Left hindlimb (tissue), 1 donor: ENCODE data around the gene TRIM33.

Experiments
- DNase-seq: peaks from one replicate; pipeline ENCODE4 v3.0.0-alpha.2; 2018

The TRIM33 gene

GRCh38 chr1:114511032-114511785 is at the start of gene TRIM33:
Gene TRIM33, minus strand, starts transcription at chr1:114511203. Its CDS starts 127 bp downstream, at chr1:114511076.
- peak; percentile 95 for DNase-seq

DNA sequence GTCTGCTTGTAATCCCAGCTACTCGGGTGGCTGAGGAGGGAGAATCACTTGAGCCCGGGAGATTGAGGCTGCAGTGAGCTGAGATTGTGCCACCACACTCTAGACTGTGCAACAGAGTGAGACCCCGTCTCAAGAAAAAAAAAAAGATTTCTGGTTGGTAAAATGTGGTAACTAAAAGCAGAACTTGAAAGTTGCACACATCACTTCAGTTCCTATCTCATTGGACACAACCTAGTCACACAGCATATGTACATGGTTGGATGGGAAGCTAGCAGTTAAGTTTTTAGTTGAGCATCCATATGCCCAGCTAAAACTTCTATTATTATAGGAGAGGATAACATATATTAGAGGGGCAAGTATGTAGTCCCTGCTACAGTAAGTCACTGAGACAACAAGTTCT is 48.4 kb upstream of the TRIM33 start:
- no peak for DNase-seq

- DNase-seq = no peak
Observed at GRCh38 chr1:114558544-114558943, 47.5 kb upstream of the TRIM33 start.

DNA sequence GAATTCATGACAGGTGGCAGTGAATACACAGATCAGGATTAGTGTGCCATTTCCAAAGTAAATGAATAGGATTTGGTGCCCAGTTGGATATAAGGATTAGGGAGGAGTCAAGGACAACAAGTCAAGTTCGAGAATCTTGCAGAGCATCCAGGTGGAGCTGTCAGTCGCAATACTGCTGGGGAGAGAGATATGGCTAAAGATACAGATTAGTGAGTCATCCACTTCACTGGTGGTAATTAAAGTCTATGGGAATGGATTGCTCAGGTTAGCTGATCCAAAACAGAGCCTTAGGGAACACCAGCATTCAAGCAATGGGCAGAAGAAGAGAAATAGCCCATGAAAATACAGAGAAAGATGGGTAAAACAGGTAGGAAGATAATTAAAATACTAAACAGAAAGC is 43.6 kb upstream of the TRIM33 start:
- no peak for DNase-seq

GRCh38 chr1:114552106-114552639 is 41.2 kb upstream of the TRIM33 start:
- no peak for DNase-seq

DNA sequence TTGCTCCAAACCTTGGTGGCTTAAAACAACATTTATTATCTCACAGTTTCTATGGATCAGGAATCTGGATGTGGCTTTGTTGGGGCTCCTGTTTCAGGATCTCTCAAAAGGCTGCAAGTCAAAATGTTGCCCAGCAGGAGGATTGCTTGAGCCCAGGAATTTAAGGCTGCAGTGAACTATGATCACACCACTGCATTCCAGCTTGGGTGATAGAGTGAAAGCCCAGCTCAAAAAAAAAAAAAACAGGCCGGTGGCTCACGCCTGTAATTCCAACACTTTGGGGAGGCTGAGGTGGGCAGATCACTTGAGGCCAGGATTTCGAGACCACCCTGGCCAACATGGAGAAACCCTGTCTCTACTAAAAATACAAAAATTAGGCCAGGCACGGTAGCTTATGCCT is 40.4 kb upstream of the TRIM33 start:
- DNase-seq = no peak

GRCh38 chr1:114550336-114550735 is 39.3 kb upstream of the TRIM33 start:
- DNase-seq = no peak

DNA sequence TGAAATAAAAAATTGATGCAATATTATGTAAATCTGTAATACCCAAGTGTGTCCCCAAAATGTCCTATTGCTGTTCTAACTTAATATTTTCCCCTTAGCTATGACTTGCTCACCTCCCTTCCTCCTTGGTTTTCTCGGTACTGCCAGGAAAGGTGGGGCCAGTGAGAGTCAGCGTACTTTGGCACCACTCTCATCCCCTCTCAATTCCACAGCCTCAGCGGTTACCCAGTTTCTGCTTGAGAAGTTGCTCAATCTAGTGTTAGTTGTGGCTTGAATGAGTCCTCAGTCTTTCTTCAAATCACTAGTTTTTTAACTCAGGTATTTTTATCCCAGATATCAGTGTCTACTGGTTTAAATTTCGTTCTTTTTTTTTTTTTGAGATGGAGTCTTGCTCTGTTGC is 38.1 kb upstream of the TRIM33 start:
- no peak for DNase-seq

DNA sequence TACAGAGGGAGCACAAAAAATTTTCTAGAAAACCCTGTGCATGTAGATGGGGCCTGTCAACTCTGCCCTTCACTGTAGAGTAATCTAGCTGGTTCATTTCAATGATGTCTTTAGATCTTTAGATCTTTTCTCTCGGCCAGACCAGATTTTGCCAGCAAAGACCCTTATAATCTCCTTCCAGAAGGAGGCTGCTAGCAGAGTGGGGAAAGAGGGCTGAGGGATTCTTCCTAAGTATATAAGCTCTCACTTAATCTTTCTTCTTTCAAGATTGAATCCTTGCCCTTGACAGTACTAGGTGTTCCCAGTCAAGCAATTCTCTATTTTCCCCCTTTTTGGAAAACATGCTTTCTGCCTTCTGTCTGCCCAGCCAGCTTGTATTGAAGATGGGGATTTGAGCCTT is 36.1 kb upstream of the TRIM33 start:
- no peak for DNase-seq

DNA sequence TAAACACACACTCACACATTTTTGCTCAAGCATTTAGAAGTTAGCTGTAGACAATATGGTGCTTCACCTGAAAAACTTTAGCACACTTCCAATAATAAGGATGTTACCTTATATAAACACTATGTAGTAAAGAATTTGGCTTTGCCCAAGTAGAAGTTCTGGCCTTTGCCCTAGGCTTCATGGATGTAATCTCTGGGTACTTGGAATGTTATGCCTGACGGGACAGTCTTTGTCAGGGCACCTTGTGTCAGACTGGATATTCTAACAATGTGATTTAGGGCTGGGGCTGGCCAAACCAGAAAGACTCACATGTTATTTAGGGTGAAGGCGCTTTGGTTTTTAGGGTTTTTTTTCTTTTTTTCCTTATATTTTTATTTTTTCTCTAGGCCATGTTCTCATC is 34.8 kb upstream of the TRIM33 start:
- no peak for DNase-seq

DNA sequence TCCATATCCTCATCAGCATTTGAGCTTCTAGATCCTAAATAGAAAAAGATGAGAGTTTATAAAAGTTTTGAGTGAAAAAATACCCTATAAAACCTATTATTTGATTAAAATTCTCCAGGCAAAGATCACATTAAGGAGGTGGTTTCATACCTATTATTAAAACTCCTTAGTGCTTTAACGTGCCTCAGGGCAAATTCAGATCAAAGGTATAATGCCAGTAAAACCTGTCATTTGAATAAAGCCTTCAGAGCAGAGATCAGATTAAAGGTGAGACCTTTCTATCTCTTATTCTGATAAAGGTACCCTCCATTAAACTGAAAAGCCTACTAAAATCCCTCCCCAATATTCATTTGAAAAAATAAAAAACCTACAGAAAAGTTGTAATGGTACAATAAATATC is 34.3 kb upstream of the TRIM33 start:
- DNase-seq = no peak

DNA sequence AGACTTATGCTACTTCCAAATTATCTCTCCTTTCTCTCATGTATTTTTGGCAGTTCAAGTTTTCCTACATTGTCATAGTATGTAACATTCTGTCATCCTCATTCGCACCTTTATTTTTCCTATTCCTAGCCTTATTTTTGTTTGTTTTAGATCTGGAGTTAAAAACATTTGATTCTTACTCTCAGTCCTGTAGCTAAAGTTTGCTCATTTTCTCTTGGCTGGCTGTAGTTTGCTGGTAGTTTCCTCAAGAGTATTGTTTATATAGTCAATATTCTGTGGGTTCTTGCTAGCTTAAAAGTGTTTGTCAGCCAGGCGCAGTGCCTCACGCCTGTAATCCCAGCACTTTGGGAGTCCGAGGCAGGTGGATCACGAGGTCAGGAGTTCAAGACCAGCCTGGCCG is 29.8 kb upstream of the TRIM33 start:
- no peak for DNase-seq

DNA sequence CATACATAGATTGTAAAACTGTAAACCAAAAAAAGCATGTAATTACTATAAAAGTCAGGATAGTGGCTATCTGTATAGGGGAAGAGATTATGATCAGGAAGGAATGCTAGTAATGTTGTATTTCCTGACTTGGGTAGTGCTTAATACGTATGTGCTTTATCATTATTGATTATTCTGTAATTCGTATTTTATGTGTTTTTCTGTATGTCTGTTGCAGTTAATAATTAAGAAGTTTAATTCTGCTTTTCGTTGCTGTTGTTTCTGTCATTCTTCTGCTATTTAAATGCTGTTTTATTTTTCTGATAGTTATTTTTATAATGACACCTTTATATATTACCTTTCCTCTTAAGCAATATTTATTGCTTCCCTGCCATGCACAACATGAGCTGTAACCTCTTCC is 29.3 kb upstream of the TRIM33 start:
- no peak for DNase-seq

DNA sequence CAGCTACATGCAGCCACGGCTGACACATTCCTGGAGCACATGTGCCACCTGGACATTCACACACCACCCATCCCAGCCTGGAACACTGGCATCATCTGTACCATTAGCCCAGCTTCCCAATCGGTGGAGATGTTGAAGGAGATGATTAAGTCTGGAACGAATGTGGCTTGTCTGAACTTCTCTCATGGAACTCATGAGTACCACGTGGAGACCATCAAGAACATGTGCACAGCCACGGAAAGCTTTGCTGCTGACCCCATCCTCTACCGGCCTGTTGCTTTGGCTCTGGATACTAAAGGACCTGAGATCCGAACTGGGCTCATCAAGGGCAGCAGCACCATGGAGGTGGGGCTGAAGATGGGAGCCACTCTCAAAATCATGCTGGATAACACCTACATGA is 25.0 kb upstream of the TRIM33 start:
- DNase-seq = no peak

DNA sequence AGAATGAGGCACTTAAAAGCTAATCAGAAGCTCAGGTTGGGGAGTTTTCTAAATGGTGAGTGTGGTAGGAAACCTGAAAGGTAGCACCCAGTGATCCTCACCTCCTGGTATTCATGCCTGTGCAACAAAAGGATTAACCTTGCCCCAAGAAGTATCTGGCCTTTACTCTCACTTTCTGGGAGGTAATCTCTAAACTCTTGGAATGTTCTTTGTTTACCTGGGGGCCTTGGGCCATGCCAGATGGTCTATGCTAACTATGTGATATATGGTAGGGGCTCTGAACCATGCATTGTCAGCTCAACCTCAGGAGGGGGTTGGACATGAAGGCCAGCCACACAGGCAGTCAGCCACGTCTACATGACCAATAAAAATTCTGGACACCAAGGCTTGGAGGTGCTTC is 24.4 kb upstream of the TRIM33 start:
- no peak for DNase-seq

GRCh38 chr1:114531094-114531493 is 20.1 kb upstream of the TRIM33 start:
- DNase-seq = no peak

- DNase-seq = no peak
Observed at GRCh38 chr1:114530224-114530623, 19.2 kb upstream of the TRIM33 start.

DNA sequence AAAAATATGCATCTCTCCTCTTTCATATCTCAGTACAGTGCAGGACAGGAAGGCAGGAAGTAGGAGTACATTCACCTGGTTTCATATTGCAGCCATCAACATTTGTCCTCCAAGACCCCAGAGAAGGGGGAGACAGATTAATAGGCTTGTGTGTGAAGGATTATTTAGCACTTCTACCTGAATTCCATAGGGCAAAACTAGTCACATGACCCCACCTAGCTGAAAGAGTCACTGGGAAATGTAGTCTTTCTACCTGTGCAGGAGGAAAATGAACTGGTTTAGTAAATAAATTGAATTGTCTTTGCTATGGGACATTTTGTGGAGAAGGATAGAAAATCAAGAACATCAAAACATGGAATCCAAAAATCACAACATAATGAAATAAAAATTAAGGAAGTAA is 13.9 kb upstream of the TRIM33 start:
- DNase-seq = no peak

DNA sequence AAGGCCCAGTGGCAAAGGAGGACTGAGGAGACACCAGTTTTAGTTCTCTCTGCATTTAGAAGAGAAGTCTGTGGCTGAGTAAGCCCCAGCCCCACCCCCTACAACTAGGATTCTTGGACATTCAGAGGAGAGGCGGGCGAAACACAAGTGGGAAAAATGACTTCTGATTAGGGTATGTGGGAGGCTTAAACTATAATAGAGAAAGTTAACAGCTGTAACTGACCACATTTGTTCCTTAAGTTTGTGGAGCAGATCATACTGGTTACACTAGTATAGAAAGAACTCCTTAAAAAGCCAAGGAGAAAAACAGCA is 11.2 kb upstream of the TRIM33 start:
- no peak for DNase-seq

DNA sequence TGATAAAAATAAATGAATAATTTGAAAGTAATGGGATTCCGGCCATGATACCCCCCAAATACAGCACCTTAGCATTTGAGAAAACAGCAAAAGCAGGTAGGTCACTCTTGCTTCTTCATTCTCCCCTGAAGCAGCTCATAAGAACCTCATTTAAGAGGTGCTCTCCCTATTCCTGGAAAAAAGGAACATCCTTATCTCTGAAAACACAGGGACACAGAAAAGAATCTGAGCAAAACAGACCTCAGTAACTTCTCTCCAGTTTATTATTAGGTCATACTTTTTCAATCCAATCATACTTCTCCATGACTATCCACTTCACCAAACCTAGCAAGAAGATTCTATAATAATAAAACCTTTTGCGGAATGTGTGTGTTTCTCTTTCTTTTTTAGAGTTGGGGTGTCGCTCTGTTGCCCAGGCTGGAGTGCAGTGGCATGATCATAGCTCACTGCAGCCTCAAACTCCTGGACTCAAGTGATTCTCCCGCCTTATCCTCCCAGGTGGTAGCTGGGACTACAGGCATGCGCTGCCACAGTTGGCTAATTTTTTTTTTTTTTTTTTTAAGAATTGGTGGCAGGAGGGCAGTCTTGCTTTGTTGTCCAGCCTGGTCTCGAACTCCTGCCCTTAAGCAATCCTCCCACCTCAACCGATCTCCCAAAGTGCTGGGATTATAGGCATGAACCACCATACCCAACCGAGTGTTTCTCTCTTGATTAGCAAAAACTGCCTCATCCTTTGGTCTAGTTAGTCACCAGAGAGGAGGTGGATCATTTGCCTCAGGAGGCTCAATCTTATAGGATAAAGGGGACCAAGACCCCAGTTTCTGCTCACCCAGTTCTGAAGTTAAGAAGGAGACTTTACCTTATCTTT is 10.6 kb upstream of the TRIM33 start:
- no peak for DNase-seq

DNA sequence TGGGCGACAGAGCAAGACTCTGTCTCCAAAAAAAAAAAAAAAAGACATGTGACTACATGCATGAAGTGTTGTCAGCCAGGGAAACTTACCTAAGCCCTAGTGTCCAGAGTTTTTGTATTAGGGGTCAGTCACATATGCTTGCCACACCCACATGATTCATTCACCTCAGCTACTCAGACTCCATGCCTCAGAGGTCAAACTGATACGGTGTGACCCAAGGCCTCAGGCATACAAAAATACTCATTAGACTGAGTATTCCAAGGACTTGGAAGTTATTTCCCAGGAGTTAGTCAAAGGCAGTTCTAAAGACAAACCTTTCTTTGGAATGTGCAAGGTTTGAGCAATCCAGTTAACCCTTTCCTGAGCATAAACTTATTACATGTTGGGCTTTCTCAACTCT is 6.3 kb upstream of the TRIM33 start:
- DNase-seq = no peak

- DNase-seq = no peak
Observed at GRCh38 chr1:114512595-114513280, 1.7 kb upstream of the TRIM33 start.

DNA sequence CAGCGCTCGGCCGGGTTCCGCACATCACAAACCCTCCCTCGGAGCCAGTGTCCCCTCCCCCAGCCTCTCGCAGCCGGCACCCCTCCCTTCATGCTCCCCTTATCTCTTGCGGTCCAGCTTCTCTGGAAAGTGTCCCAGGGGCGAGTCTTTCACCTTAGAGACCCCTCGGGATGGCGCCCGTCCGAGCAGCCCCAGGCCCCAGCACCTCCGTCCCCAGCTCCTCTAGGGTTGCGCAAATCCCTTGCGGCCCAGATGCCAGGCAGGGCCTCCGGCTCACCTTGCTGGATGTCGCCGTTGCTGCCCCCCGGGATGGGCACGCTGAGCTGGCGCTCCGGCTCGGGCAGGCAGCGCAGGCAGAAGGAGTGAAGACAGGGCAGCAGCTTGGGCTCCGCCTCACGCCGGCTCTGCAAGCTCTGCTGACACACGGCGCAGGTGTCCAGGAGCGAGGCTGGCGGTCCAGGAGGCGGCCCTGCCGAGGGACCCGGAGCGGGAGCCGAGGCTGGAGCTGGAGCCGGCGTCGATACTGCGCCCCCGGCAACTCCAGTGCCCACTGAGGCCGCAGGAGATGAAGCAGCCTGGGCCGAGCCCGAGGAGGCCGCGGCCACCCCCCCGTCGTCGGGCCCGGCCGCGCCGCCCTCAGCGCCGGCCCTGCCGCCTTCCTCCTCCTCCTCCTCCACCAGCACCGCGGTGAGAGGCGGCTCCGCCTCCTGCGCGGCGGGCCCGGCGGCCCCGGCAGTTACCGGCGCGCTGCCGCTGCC is 550 bp downstream of the TRIM33 start:
- DNase-seq = peak; percentile 42
